ENCODE results near the gene SLC4A8. TPM values are rescaled to one million over a fixed set of nuclear protein-coding genes. Genes with fewer than 3 reads are reported as not detected.

The SLC4A8 gene
- total RNA-seq, 3 donors from 2014 or later (not counting 1 experiment from before 2014, with no cell fraction given): 9.8 to 19.2 (median 13.6) TPM

GRCh38 chr12:51409846-51410245, 14.8 kb upstream of the SLC4A8 start:
- no peak overlapping the region for H3K27ac Mint-ChIP-seq
- DNase-seq (no peak), ATAC-seq (no peak)
- no peaks in the 10 kb centered on the region for H3K27me3 Mint-ChIP-seq (ENCODE audit: low read depth in 2 of 2)
- no peaks in the 10 kb centered on the region for H3K4me1 ChIP-seq (ENCODE audit: control insufficient read depth, insufficient read depth, low read length)
- H3K9me3 ChIP-seq (ENCODE audit: control insufficient read depth, insufficient read depth, low read length): no peaks in the 10 kb centered on the region
- no peak for TF ChIP-seq CTCF (IDR thresholded peaks at IDR 0.05)
- no peak overlapping the region for H3K27ac ChIP-seq (ENCODE audit: low read length)
- no peaks in the 10 kb centered on the region for H3K36me3 ChIP-seq (ENCODE audit: control insufficient read depth, insufficient read depth, low read length)
- intact Hi-C loops (cut with micrococcal nuclease): no loop called here
- H3K4me1 Mint-ChIP-seq: peaks cover 0 to 11% of the 10 kb centered on the region in 2 donors
- no peaks in the 10 kb centered on the region for H3K36me3 Mint-ChIP-seq
- H3K4me3 ChIP-seq (ENCODE audit: low read length): no peak overlapping the region
- no peaks in the 10 kb centered on the region for H3K27me3 ChIP-seq (ENCODE audit: control insufficient read depth, insufficient read depth, low read length)
- H3K9me3 Mint-ChIP-seq: no peaks in the 10 kb centered on the region
- H3K4me3 Mint-ChIP-seq: no peak overlapping the region
- 98% methylated on average over 8 of the region's 8 CpGs for WGBS (ENCODE audit: insufficient coverage)

- no peak overlapping the region for H3K4me3 Mint-ChIP-seq
- H3K36me3 Mint-ChIP-seq: no peaks in the 10 kb centered on the region
- ATAC-seq (no peak), DNase-seq (no peak)
- Histone ChIP-seq H3K4me3 (ENCODE audit: low read length) (no peak overlapping the region), H3K9me3 (ENCODE audit: control insufficient read depth, insufficient read depth, low read length) (no peaks in the 10 kb centered on the region), H3K4me1 (ENCODE audit: control insufficient read depth, insufficient read depth, low read length) (no peaks in the 10 kb centered on the region), H3K27ac (ENCODE audit: low read length) (no peak overlapping the region), H3K36me3 (ENCODE audit: control insufficient read depth, insufficient read depth, low read length) (no peaks in the 10 kb centered on the region), H3K27me3 (ENCODE audit: control insufficient read depth, insufficient read depth, low read length) (no peaks in the 10 kb centered on the region)
- H3K27ac Mint-ChIP-seq: no peak overlapping the region
- peaks cover 0 to 11% of the 10 kb centered on the region in 2 donors for H3K4me1 Mint-ChIP-seq
- intact Hi-C loops (cut with micrococcal nuclease): no loop called here
- no peaks in the 10 kb centered on the region for H3K27me3 Mint-ChIP-seq (ENCODE audit: low read depth in 2 of 2)
- TF ChIP-seq CTCF (IDR thresholded peaks at IDR 0.05): no peak
- H3K9me3 Mint-ChIP-seq: no peaks in the 10 kb centered on the region
Measured at GRCh38 chr12:51413149-51413548, 11.5 kb upstream of the SLC4A8 start.

- intact Hi-C loops (cut with micrococcal nuclease): no loop called here
- H3K9me3 ChIP-seq (ENCODE audit: control insufficient read depth, insufficient read depth, low read length): no peaks in the 10 kb centered on the region
- TF ChIP-seq CTCF (IDR thresholded peaks at IDR 0.05): no peak
- H3K4me3 Mint-ChIP-seq: no peak overlapping the region
- H3K27me3 ChIP-seq (ENCODE audit: control insufficient read depth, insufficient read depth, low read length): no peaks in the 10 kb centered on the region
- no peaks in the 10 kb centered on the region for H3K9me3 Mint-ChIP-seq
- no peaks in the 10 kb centered on the region for H3K27me3 Mint-ChIP-seq (ENCODE audit: low read depth in 2 of 2)
- H3K4me1 ChIP-seq (ENCODE audit: control insufficient read depth, insufficient read depth, low read length): no peaks in the 10 kb centered on the region
- H3K27ac Mint-ChIP-seq: peak overlapping the region in 1 of 2 donors; percentile 22
- DNase-seq (no peak), ATAC-seq (no peak)
- H3K27ac ChIP-seq (ENCODE audit: low read length): no peak overlapping the region
- H3K36me3 Mint-ChIP-seq: no peaks in the 10 kb centered on the region
- no peak overlapping the region for H3K4me3 ChIP-seq (ENCODE audit: low read length)
- no peaks in the 10 kb centered on the region for H3K36me3 ChIP-seq (ENCODE audit: control insufficient read depth, insufficient read depth, low read length)
- WGBS (ENCODE audit: insufficient coverage): 100% methylated on average over 1 of the region's 3 CpGs
- H3K4me1 Mint-ChIP-seq: peaks cover 0 to 11% of the 10 kb centered on the region in 2 donors
Measured at GRCh38 chr12:51413791-51414190, 10.8 kb upstream of the SLC4A8 start.

- H3K36me3 ChIP-seq (ENCODE audit: control insufficient read depth, insufficient read depth, low read length): no peaks in the 10 kb centered on the region
- H3K4me3 ChIP-seq (ENCODE audit: low read length): no peak overlapping the region
- TF ChIP-seq CTCF (IDR thresholded peaks at IDR 0.05): no peak
- no peak for ATAC-seq
- no peaks in the 10 kb centered on the region for H3K36me3 Mint-ChIP-seq
- no peak for DNase-seq
- H3K4me3 Mint-ChIP-seq: no peak overlapping the region
- H3K27ac ChIP-seq (ENCODE audit: low read length): no peak overlapping the region
- H3K27me3 ChIP-seq (ENCODE audit: control insufficient read depth, insufficient read depth, low read length): no peaks in the 10 kb centered on the region
- H3K27me3 Mint-ChIP-seq (ENCODE audit: low read depth in 2 of 2): no peaks in the 10 kb centered on the region
- no peak overlapping the region for H3K27ac Mint-ChIP-seq
- no peaks in the 10 kb centered on the region for H3K9me3 Mint-ChIP-seq
- intact Hi-C loops (cut with micrococcal nuclease): no loop called here
- no peaks in the 10 kb centered on the region for H3K4me1 ChIP-seq (ENCODE audit: control insufficient read depth, insufficient read depth, low read length)
- no peaks in the 10 kb centered on the region for H3K9me3 ChIP-seq (ENCODE audit: control insufficient read depth, insufficient read depth, low read length)
- peaks cover 0 to 11% of the 10 kb centered on the region in 2 donors for H3K4me1 Mint-ChIP-seq
- no CpG with 5 or more reads among the region's 1 CpG for WGBS (ENCODE audit: insufficient coverage)
Measured at GRCh38 chr12:51415931-51416330, 8.7 kb upstream of the SLC4A8 start.

All from natural killer cell (primary cell).